Psoas muscle (tissue), 8 donors: Measurements from ENCODE around the gene TMEM121. TPM values are rescaled to one million over a fixed set of nuclear protein-coding genes. Genes with fewer than 3 reads are reported as not detected.
A peak's percentile ranks its signal among the peaks of the same experiment; 100 is the strongest.

Source experiments
- ATAC-seq, 4 donors: fragments of 200-7000 bp; cut with Tn5 transposase; one replicate each; pipeline ENCODE4 v1.9.1; 2020; ENCODE audit warnings: moderate library complexity in 3 of 4, mild to moderate bottlenecking in 2 of 4
- DNase-seq, 2 donors: peaks; one replicate each; pipeline ENCODE4 v3.0.0-alpha.2; 2020
- H3K27ac ChIP-seq: fragments of 200-600 bp; one replicate; pipeline ENCODE4 v1.8.0; 2022
- H3K27me3 ChIP-seq, 3 donors: fragments of 200-600 bp in 1 of 3; one replicate each; pipeline versions ENCODE4 v1.6.1 to v1.8.0; 2013 to 2022; ENCODE audit warnings: low read length in 2 of 3, mild to moderate bottlenecking in 2 of 3, moderate library complexity in 1 of 3; ENCODE audit not compliant: insufficient read depth in 3 of 3
- H3K36me3 ChIP-seq, 2 donors: fragments of 200-600 bp in 1 of 2; one replicate each; pipeline versions ENCODE4 v1.6.1 to v1.8.0; 2013 to 2022; ENCODE audit warnings: low read depth in 1 of 2, mild to moderate bottlenecking in 1 of 2, moderate library complexity in 1 of 2; ENCODE audit not compliant: insufficient read depth in 1 of 2
- H3K4me1 ChIP-seq: fragments of 200-600 bp; one replicate; pipeline ENCODE4 v1.8.0; 2022
- H3K4me3 ChIP-seq: fragments of 200-600 bp; one replicate; pipeline ENCODE4 v1.8.0; 2022; ENCODE audit warnings: mild to moderate bottlenecking
- H3K9me3 ChIP-seq: fragments of 200-600 bp; one replicate; pipeline ENCODE4 v1.8.0; 2022
- CTCF ChIP-seq: fragments of 200-600 bp; IDR thresholded peaks from one replicate; pipeline ENCODE4 v1.8.0; 2022; ENCODE audit warnings: antibody characterized with exemption
- WGBS, 3 donors: extraction: QIAGEN DNeasy Blood & Tissue Kit; methylation state at CpG; one replicate each; pipeline versions ENCODE4 v1.1.6 to v1.1.7; 2013; 5-methylcytosine and 5-hydroxymethylcytosine counted together
- intact Hi-C, 2 donors: fragments of 100-400 bp; cut with DNase I; formaldehyde crosslinking; loops; one replicate each; pipeline versions ENCODE4 v1.11.0 to v1.14.2; 2022
- polyA plus RNA-seq, 3 donors: library from polyadenylated mRNA; stranded (reverse); fragments of 200-250 nt; gene quantifications; one replicate each; pipeline ENCODE4 v1.2.3, GENCODE V29; 2013
- total RNA-seq, 4 donors: library from RNA; stranded (reverse); fragmentation: NEBNext Ultra II Directional in 2 of 4; extraction: Animal tissue kit (Norgen Biotek cat#: 25700) in 2 of 4; gene quantifications; one replicate each; pipeline versions ENCODE4 v1.2.1 to v1.2.4, GENCODE V29; 2021 to 2023
- donor health status: healthy with polysubstance abuse.
- donor health status: DM: no; HTN: no; CAD: no; lungs with moderate emphysema.
- donor health status: Bipolar disorder and iron deficiency.
- donor health status: healthy.
- donor health status: DM: yes; HTN: yes; CAD: no.
- donor health status: DM: no; HTN: no; CAD: no.
- donor health status: DM: no; HTN: no; CAD: no.
- donor health status: DM: yes; HTN: yes; CAD: no.

The TMEM121 gene
- total and polyA plus RNA-seq, 7 donors: 0.08 to 0.60 (median 0.38) TPM

- peak; percentile 34 to 70 for DNase-seq
- H3K9me3 ChIP-seq: no peaks in the 10 kb centered on the region
- 51 to 62% (median 51%) methylated on average over 24 of the region's 24 CpGs for WGBS, 3 donors
- H3K4me1 ChIP-seq: peaks cover 19% of the 10 kb centered on the region
- ATAC-seq: no peak
- H3K27ac ChIP-seq: no peak overlapping the region
- no peak for TF ChIP-seq CTCF
- intact Hi-C loops: loop anchor here (5.0 to 10.0 kb wide), 2 partner anchors 35 to 808 kb away; partner anchors contain the start of genes INF2 (in 1 of the 2) and TMEM121 (in 1 of the 2)
- no peaks in the 10 kb centered on the region for H3K36me3 ChIP-seq
- peaks cover 0 to 5% (median 0%) of the 10 kb centered on the region in 3 donors for H3K27me3 ChIP-seq
- H3K4me3 ChIP-seq: peak overlapping the region; percentile 75
These were observed 34.1 kb upstream of the TMEM121 start for GRCh38 chr14:105492031-105492970.

GRCh38 chr14:105492971-105493871 is 33.2 kb upstream of the TMEM121 start:
- intact Hi-C loops: loop anchor here (5.0 to 10.0 kb wide), 2 partner anchors 34 to 808 kb away; partner anchors contain the start of genes INF2 (in 1 of the 2) and TMEM121 (in 1 of the 2)
- H3K27me3 ChIP-seq: no peaks in the 10 kb centered on the region
- no peak for TF ChIP-seq CTCF
- no peak overlapping the region for H3K27ac ChIP-seq
- no peak overlapping the region for H3K4me3 ChIP-seq
- ATAC-seq (no peak), DNase-seq (peak; percentile 13 to 56)
- WGBS, 3 donors: 88 to 93% (median 89%) methylated on average over 16 to 20 of the region's 20 CpGs
- peaks cover 19% of the 10 kb centered on the region for H3K4me1 ChIP-seq
- no peaks in the 10 kb centered on the region for H3K36me3 ChIP-seq
- H3K9me3 ChIP-seq: no peaks in the 10 kb centered on the region

GRCh38 chr14:105493921-105494605 is 32.3 kb upstream of the TMEM121 start:
- no peak for ATAC-seq
- no peak overlapping the region for H3K27ac ChIP-seq
- 86 to 95% (median 86%) methylated on average over 12 to 16 of the region's 16 CpGs for WGBS, 3 donors

More at GRCh38 chr14:105493921-105494605, 32.3 kb upstream of the TMEM121 start:
- Histone ChIP-seq H3K4me3 (no peak overlapping the region), H3K4me1 (peaks cover 19% of the 10 kb centered on the region), H3K36me3 (no peaks in the 10 kb centered on the region), H3K27me3 (no peaks in the 10 kb centered on the region), H3K9me3 (no peaks in the 10 kb centered on the region)
- intact Hi-C loops: loop anchor here (5.0 to 10.0 kb wide), 2 partner anchors 33 to 809 kb away; partner anchors contain the start of genes INF2 (in 1 of the 2) and TMEM121 (in 1 of the 2)
- TF ChIP-seq CTCF: no peak
- DNase-seq: peak; percentile 15 to 43
